HepG2 (cell line): Measurements from ENCODE around the gene SLC5A6.

Experiments
- ATF3 ChIP-seq: sonication (generic); formaldehyde crosslinking; IDR thresholded peaks from 2 replicates; pipeline ENCODE4 v1.4.0; 2020; ENCODE audit warnings: missing genetic modification reagents
- BORCS8-MEF2B ChIP-seq: sonication (generic); formaldehyde crosslinking; IDR thresholded peaks from 2 replicates; pipeline ENCODE4 v1.8.0; 2022; ENCODE audit warnings: mild to moderate bottlenecking, missing genetic modification reagents
- GABPB1 ChIP-seq: IDR thresholded peaks from 2 replicates; pipeline ENCODE4 v1.6.1; 2016; ENCODE audit warnings: mild to moderate bottlenecking, missing genetic modification reagents, moderate library complexity, missing compliant biosample characterization
- PAX8 ChIP-seq: sonication (generic); formaldehyde crosslinking; IDR thresholded peaks from 2 replicates; pipeline ENCODE4 v1.8.0; 2022; ENCODE audit warnings: mild to moderate bottlenecking, missing genetic modification reagents, borderline replicate concordance
- ZNF280B ChIP-seq: sonication (generic); formaldehyde crosslinking; IDR thresholded peaks from 2 replicates; pipeline ENCODE4 v1.5.0; 2020; ENCODE audit warnings: missing genetic modification reagents, mild to moderate bottlenecking, borderline replicate concordance

- TF ChIP-seq ATF3 (CRISPR knock-in tag) (no peak), BORCS8-MEF2B (no peak), GABPB1 (CRISPR knock-in tag) (no peak), PAX8 (no peak), ZNF280B (CRISPR knock-in tag) (no peak)
Observed at GRCh38 chr2:27233341-27233740, 21.3 kb upstream of the SLC5A6 start.
